EH (cell line): ENCODE measurements around the gene PTPN14.
A peak's percentile ranks its signal among the peaks of the same experiment; 100 is the strongest.

Source experiments
- DNase-seq: peaks from one replicate; pipeline ENCODE4 v3.0.0-alpha.2; 2015; ENCODE audit warnings: low read depth

Gene PTPN14

DNA sequence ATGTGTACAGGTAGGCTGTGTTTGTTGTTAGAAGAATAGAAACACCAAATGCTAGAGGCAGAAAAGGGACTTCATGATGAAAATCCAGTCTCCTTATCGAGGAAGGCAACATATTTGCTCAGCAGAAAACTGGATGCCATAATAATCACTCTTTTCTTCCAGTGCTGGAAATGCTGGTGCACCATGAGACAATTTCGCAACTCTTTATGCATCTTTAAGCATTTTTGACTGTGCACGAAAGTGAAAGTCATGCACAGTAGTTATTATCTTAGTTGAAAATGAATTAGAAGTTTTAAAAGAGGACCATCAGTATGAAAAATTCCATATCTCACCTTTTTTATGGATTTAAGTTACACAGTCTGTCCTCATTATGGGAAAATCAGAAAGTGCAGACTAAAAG lies 241.4 kb downstream of the PTPN14 start:
- DNase-seq = peak; percentile 21

DNA sequence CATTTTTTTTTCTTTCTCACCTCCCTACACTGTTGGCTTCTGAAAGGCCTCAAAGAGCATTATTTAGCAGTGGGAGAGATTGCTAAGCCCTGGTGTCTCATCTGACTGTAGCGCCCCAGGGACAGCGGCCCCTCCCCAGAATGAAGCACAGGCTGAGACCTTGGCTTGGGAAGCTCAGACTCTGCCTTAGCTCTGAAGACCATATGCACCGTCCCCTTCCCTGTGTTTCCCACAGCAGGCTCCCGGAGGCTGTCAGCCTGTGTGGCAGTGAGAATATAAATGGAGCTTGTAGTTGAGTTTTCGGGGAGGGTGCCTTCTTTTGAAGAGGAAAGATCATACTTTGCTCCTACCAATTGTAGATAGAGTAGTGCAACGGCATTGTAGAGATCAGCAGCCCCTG lies 245.1 kb downstream of the PTPN14 start:
- no peak for DNase-seq

DNA sequence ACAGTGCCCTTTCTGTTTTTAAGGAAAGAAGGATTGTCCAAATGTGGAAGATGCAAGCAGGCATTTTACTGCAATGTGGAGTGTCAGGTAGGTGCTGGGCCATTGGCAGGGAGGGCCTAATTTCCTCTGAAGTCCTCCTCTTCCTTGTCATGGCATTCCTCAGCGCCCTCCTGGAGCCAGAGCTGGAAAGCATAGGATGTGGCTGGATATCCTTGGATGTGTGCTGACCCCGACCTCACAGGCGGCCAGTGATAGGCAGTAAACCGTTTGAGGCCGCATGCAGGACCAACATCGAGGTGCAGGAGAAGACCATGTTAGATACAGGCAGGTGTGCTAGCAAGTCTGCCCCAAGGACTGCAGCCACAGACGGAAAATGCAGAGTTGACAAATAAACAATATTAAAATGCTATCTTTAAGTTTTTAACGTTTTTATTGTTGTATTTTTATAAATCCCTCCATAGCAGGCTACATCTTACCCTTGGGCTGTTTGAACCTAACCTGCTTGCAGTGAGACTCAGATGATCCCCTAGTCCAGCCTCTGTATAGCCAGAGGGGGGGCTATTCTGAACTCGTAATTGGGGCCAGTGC lies 246.1 kb downstream of the PTPN14 start:
- no peak for DNase-seq

DNA sequence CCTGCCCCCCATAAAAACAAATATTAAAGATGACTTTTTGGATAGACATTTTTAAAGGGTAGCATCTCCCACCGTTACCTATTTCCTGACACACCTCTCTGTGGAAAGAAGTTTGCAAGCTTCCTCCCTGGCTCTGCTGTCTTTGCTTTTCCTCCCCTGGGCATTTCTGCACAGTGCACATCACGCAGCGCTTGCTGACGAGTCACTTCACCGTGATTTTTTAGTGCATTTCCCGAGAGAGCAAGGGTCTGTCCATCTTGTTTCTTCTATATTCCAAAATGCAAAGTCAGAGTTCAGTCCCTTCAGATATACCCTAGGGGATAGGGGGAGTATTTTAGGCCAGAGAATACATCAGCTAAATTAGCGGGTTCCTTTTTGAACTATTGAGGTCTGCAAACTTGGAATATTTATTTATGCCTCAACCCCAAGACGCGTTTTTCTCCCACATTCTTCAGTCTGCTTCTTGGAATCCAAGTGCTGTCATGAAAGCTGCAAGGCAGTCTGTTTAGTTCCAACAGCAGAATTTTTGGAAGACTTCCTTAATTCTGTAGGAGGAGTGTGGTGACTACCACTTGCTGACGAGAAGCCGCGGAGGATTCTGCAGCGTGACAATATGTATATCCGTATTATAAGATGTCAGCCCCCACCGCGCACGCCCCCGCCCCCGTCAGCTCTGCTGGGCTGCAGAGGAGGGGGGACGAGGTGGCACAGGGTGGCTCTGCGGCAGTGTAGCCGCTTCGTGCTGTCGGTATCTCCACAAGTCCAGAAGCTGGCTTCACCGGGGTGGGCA lies 248.1 kb downstream of the PTPN14 start:
- DNase-seq = no peak

DNA sequence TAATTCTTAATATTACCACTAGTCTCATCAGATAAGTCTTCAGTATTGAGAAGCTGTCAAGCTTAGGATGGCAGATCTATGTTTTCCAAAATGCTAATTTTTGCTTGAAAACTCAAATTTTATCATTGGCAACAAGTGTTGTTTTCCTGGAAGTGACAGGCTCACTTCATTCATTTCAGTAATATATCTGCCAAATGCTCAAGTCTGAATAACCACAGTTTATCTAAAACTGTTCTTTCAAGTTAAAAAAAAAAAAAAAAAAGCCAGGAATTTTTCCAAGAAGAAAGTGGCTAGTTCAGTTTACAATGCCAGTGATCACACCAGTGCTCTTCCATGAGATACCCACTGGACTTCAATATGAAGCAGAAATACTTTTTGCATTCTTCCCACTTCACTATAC lies 249.9 kb downstream of the PTPN14 start:
- DNase-seq = no peak

DNA sequence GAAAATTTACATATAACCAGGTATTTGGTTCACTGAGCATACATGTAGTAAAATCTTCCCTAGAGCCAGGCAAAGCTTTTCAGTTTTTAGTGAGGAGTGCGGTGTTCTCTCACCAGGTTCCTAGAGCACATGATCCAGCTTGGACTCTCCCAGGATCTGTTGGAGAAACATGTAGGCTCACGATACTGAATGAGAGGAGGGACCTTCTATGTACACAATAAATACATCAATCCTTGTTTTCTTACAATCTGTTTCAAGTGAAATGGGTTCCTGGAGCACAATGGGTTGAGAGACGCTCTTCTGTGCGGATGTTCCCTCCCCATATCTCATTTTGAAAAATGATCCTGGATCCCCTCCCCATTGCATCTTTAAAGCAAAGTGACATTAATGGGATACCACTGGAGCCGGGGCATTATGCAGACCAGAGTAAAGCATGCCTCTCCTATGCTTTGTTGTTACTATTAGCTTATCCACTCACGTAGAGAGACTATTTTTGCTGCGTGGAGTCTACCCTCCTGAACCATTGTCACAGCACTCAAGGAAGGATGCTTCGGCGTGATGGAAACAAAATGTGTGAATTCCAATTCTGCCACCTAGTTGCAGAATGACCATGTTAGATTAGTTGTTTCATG lies 251.1 kb downstream of the PTPN14 start:
- DNase-seq = no peak
